ENCODE measurements around the gene RUNX2.
"Not testable (repeated sequence)": the region's sequence is repeated elsewhere in the genome, so short reads cannot be mapped to it uniquely, and the experiment has no call there.

Gene RUNX2

GRCh38 chr6:45460166-45460565, 132.0 kb downstream of the RUNX2 start:
- TF ChIP-seq CTCF (IDR thresholded peaks at IDR 0.05; ENCODE audit: low read depth, low read length, missing control alignments): no peak
- in situ Hi-C loops (cut with HindIII; ENCODE audit: low pct_ligation_motif_present, low sequenced_read_pairs): no loop called here
- DNase-seq: no peak
- Histone ChIP-seq H3K27me3 (replicated peaks) (no peaks in the 10 kb centered on the region), H3K27ac (no peak overlapping the region), H3K36me3 (replicated peaks) (no peaks in the 10 kb centered on the region), H3K4me3 (ENCODE audit: low read depth, low read length) (no peak overlapping the region)

- Histone ChIP-seq H3K27ac (no peak overlapping the region), H3K4me3 (ENCODE audit: low read depth, low read length) (no peak overlapping the region), H3K27me3 (replicated peaks) (no peaks in the 10 kb centered on the region), H3K36me3 (replicated peaks) (no peaks in the 10 kb centered on the region)
- no peak for TF ChIP-seq CTCF (IDR thresholded peaks at IDR 0.05; ENCODE audit: low read depth, low read length, missing control alignments)
- in situ Hi-C loops (cut with HindIII; ENCODE audit: low pct_ligation_motif_present, low sequenced_read_pairs): no loop called here
- DNase-seq: no peak
Observed at GRCh38 chr6:45461486-45461885, 133.4 kb downstream of the RUNX2 start.

GRCh38 chr6:45462190-45463134, 134.3 kb downstream of the RUNX2 start:
- Histone ChIP-seq H3K27ac (no peak overlapping the region), H3K36me3 (replicated peaks) (no peaks in the 10 kb centered on the region), H3K27me3 (replicated peaks) (no peaks in the 10 kb centered on the region), H3K4me3 (ENCODE audit: low read depth, low read length) (no peak overlapping the region)
- DNase-seq: no peak
- in situ Hi-C loops (cut with HindIII; ENCODE audit: low pct_ligation_motif_present, low sequenced_read_pairs): no loop called here
- no peak for TF ChIP-seq CTCF (IDR thresholded peaks at IDR 0.05; ENCODE audit: low read depth, low read length, missing control alignments)

GRCh38 chr6:45464685-45465084, 136.6 kb downstream of the RUNX2 start:
- H3K27me3 ChIP-seq (replicated peaks): no peaks in the 10 kb centered on the region
- no peak for TF ChIP-seq CTCF (IDR thresholded peaks at IDR 0.05; ENCODE audit: low read depth, low read length, missing control alignments)
- peaks cover under 1% of the 10 kb centered on the region for H3K36me3 ChIP-seq (replicated peaks)

GRCh38 chr6:45466686-45467085, 138.6 kb downstream of the RUNX2 start:
- no peak for DNase-seq
- H3K36me3 ChIP-seq (replicated peaks): peaks cover 10% of the 10 kb centered on the region
- H3K27me3 ChIP-seq (replicated peaks): no peaks in the 10 kb centered on the region
- no peak for TF ChIP-seq CTCF (IDR thresholded peaks at IDR 0.05; ENCODE audit: low read depth, low read length, missing control alignments)
- H3K4me3 ChIP-seq (ENCODE audit: low read depth, low read length): no peak overlapping the region
- in situ Hi-C loops (cut with HindIII; ENCODE audit: low pct_ligation_motif_present, low sequenced_read_pairs): no loop called here
- no peak overlapping the region for H3K27ac ChIP-seq

More at GRCh38 chr6:45464685-45465084, 136.6 kb downstream of the RUNX2 start:
- in situ Hi-C loops (cut with HindIII; ENCODE audit: low pct_ligation_motif_present, low sequenced_read_pairs): no loop called here
- no peak for DNase-seq
- Histone ChIP-seq H3K27ac (no peak overlapping the region), H3K4me3 (ENCODE audit: low read depth, low read length) (no peak overlapping the region)

GRCh38 chr6:45467417-45467816, 139.3 kb downstream of the RUNX2 start:
- H3K36me3 ChIP-seq (replicated peaks); in situ Hi-C loops (cut with HindIII; ENCODE audit: low pct_ligation_motif_present, low sequenced_read_pairs); H3K27me3 ChIP-seq (replicated peaks); H3K27ac ChIP-seq; DNase-seq; H3K4me3 ChIP-seq (ENCODE audit: low read depth, low read length): not testable (repeated sequence)
